HG03196 (cell line): ENCODE results near the gene TCFL5.

Source experiments
- ATAC-seq: cut with Tn5 transposase; IDR thresholded peaks from one replicate; pipeline ENCODE4 v1.9.1; 2021; ENCODE audit not compliant: unreplicated experiment

The TCFL5 gene

GRCh38 chr20:62800314-62801259 lies 61.0 kb downstream of the TCFL5 start:
- ATAC-seq, result no peak

GRCh38 chr20:62799873-62800272 lies 61.7 kb downstream of the TCFL5 start:
- no peak for ATAC-seq

- ATAC-seq, result no peak
Observed at GRCh38 chr20:62799459-62799858, 62.2 kb downstream of the TCFL5 start.

GRCh38 chr20:62799036-62799435 lies 62.6 kb downstream of the TCFL5 start:
- ATAC-seq, result no peak

- ATAC-seq, result no peak
Observed at GRCh38 chr20:62797671-62798532, 63.7 kb downstream of the TCFL5 start.

GRCh38 chr20:62796699-62797491 lies 64.7 kb downstream of the TCFL5 start:
- ATAC-seq, result no peak

- no peak for ATAC-seq
Observed at GRCh38 chr20:62795023-62795761, 66.4 kb downstream of the TCFL5 start.

- peak; percentile 57 for ATAC-seq
Observed at GRCh38 chr20:62794007-62794724, 67.5 kb downstream of the TCFL5 start.

- ATAC-seq, result no peak
Observed at GRCh38 chr20:62793757-62794006, 67.9 kb downstream of the TCFL5 start.

GRCh38 chr20:62792940-62793756 lies 68.5 kb downstream of the TCFL5 start:
- no peak for ATAC-seq

- no peak for ATAC-seq
Observed at GRCh38 chr20:62792182-62792939, 69.3 kb downstream of the TCFL5 start.

GRCh38 chr20:62791301-62792181 lies 70.1 kb downstream of the TCFL5 start:
- ATAC-seq, result no peak
